ENCODE results near the gene EBF4.
A peak's percentile ranks its signal among the peaks of the same experiment; 100 is the strongest.
"Not testable (repeated sequence)": the region's sequence is repeated elsewhere in the genome, so short reads cannot be mapped to it uniquely, and the experiment has no call there.

The EBF4 gene

DNA sequence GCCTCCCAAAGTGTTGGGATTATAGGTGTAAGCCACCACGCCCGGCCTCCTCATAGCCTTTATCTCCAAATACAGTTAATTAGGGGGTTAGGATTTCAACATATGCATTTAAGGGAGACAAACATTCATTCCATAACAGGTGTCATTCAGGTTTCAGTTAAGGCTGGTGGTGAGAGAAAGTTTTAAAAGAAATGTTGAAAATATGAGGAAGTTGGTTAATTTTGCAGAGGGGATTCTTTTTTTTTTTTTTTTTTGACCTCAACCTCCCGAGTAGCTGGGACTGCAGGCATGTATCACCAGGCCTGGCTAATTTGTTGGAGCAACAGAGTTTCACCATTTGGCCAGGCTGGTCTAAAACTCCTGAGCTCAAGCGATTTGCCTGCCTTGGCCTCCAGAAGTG lies 12.5 kb upstream of the EBF4 start:
- DNase-seq = no peak

DNA sequence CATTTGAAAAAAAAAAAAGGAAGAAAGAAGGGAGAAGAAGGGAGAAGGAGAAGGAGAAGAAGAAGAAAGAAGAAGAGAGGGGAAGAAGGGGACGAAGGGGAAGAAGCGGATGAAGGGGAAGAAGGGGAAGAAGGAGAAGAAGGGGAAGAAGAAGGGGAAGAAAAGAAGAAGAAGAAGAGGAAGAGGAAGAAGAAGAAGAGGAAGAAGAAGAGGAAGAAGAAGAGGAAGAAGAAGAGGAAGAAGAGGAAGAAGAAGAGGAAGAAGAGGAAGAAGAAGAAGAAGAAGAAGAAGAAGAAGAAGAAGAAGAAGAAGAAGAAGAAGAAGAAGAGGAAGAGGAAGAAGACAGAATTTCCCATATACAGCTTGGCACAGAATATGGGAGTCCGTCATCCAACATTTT lies 10.5 kb upstream of the EBF4 start:
- not testable (repeated sequence) for DNase-seq

DNA sequence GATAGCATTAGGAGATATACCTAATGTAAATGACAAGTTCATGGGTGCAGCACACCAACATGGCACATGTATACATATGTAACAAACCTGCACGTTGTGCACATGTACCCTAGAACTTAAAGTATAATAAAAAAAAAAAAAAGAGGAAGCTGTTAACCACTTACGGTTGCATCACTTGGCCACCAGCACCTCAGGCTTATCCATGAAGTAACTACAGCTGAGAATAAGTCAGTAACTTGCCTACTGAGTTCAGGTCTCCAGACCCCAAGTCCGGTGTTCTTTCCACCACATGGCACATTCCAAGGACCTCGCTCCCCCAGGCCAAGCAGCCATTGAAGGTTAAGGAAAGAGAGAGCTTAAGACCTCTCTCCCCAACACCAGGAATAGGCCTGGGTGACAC lies 7.8 kb upstream of the EBF4 start:
- DNase-seq = not testable (repeated sequence)

DNA sequence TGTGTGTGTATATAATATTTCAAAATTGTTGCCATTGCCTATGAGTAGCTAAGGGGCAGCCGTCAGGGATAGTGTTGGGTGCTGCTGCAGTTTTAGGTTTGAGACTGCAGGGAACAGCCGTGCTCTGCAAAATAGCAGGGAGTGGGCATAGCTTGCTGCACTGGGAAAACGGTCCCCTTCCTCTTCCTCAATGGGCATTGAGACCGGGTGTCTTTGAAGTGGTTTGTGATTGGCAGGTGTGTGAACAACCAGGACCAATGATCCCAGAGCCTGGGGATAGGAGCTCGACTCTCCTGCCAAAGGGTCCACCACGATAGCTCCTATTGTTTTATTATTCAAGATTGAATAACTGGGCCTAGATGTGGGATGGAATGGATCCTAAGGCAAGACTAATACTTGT lies 5.1 kb upstream of the EBF4 start:
- no peak for DNase-seq

DNA sequence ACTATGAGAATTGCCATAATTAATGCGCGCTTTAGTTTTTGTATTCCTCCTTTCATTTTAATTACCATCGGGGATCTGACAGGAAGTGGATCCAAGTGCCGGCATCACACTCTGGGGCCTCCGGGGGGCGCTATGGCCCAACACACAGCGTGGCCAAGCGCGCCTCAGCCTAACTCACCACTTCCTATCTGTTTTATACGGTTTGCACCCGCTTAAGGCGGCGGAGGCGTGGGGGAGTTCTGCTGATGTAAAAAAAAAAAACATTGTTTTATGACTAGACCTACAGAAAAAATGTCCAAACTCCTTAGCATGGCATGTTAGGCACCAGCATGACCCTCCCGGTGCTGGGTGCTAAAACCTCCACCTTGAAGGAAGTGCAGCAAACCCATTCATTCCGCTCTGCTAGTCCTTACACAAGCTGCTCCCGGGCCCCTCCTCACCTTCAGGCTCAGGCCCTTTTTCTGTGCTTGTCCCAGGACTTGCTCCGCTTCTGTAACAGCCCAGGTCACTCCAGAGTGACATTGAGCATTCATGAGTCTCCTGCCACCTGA lies 4.5 kb upstream of the EBF4 start:
- DNase-seq = peak; percentile 16

DNA sequence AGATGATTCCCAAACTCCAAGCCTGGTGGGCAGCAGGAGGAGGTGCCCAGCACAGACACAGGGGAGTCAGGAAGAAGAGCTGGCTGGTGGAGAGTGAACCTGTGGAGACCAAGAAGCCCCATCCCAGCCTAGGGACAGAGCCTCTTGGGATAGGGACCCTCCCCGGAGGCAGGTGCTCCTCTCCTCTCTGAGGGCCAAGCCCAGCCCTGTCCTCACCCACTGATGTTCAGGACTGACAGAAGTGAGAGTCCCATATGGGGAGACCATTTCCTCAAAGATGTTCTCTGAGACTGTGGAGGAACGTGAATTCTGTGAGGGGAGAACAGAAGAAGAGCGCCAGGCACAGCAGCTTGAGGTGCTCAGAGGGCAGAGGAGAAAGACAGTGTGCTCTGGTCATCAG lies 2.4 kb upstream of the EBF4 start:
- no peak for DNase-seq

DNA sequence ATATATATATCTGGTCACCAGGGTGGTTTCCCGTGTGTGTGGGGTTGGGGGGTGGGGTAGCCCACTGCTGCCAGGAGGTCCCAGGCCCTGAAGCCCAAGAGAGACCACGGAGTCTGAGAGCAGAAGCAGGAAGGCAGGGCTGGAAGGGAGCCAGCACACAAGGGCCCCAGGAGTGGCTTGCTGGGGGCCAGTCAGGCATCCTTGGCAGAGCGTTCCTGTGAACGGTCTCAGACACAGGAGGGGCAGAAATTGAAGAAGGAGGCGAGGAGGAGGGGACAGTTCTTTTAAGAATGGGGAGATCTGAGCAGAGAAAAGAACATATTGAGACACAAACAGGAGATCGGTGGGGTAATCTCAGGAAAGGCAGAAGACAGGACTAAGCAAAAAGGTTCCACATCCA lies 1.9 kb upstream of the EBF4 start:
- no peak for DNase-seq

DNA sequence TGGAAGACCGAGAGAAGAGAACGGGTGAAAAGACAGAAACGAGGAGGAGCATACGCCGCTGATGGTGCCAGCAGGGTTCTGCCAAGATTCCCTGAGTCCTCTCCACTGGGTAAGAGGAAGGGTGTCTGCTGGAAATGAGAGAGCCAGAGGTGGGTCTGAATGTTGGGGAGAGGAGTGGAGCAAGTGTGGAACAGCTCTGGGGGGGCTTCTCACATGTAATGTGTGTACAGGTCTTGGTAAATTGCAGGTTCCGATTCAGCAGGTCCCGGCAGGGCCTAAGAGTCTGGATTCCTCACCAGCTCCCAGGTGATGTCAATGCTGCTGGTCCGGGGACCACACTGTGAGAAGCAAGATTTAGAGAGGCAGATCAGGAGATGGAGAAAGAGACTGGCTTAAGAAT lies 1.5 kb upstream of the EBF4 start:
- no peak for DNase-seq

DNA sequence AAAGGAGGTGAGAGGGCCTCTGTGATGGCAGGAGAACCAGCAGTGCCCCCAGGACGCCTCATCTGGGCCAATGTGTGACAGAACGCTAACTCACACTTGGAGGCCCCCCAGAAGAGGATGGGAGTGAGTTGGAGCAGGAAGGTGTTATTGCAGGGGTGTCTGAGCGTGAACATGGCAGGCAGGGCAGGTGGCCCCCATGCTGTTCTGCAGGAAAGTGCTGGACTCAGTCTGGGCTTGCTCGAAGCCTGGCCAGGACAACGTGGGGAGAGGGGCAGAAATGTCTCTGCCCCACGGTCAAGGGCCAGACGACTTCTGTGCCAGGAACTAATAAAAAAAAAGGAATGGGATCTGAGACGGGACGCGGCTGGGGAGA lies 931 bp upstream of the EBF4 start:
- no peak for DNase-seq

DNA sequence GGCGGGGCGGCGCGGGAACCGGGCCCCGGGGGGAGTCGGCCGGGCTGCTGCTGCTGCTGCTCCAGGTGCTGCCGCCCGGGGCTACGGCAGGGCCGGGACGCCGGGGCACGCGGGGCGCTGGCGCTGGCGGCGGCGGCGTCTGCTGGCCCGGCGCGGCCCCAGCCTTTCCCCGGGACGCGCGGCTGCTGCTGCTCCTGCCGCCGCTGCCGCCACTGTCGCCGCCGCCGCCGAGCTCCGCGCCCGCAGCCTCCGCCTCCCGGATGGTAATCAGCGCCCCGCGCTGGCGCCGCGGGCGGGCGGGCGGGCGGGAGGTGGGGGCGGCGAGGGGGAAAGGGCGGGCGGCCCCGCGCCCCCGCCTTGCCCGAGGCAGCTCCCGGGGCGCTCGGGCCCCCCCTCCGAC lies 306 bp downstream of the EBF4 start:
- no peak for DNase-seq

DNA sequence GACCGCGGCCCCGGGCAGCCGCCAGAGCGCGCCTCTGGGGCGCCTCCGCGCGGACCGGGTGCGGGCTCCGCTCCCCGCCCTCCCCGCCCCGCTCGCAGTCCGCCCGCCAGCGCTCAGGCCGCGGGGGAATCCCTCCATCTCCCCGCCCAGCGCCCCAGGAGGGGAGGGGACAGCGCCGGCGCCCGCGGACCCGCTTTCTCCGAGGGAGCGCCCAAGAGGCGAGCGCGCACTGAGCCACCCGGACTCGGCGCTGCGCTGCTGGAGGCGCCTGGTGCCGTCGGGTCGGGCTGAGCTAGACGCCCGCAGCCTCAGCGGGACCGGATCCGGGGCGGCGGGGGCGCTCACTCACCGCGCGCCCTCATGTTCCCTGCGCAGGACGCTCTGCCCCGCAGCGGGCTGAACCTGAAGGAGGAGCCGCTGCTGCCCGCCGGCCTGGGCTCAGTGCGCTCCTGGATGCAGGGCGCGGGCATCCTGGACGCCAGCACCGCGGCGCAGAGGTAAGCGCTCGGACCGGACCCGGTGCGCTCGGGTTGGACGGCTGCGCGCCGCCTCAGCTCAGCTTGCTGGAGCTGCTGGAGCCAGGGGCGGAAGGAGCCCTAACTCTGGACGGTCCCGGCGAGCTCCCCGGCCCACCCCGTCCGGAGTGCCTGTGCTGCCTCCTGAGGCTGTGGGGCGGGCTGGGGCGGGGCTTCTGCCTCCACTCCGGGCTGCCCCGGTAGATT lies 867 bp downstream of the EBF4 start:
- no peak for DNase-seq

DNA sequence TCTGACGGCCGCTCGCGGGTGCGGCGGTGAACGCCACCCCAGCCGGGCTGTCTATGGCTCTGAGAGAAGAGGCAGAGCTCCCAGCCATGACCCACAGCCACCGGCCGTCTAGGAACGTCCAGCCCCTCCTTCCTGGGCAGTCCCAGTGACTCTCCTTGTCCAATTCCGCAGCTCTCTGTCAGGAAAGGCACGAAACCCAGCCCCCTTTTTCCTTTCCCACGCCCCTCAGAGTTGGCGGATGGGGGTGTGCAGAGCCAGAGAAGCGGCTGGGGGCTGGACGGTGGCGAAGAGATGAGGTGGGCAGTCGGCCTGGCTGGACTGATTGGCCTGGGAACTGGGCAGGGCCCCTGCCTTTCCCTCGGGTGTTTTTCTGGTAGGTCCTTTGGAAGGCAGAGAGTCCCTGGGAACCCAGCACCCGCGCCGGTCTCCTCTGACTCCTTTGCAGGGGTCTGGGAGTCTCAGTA lies 1.5 kb downstream of the EBF4 start:
- no peak for DNase-seq

DNA sequence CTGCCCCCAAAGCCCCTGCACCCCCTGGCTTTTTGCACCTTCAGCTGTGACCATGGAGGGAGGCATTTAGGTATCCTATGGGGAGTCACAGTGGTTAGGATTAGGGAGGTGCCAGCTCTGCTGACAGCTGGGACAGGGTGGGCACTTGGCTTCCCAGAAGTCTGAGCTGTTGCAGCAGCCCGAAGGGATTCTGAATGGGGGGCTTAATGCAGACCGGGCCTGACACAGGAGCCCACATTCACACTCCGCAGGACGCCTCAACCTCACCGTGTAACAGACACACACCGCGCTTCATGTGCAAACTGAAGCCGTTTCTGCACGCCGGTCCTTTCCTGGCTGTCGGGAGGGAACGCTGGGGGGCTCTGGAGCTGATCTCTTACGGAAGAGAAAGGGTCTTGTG lies 1.9 kb downstream of the EBF4 start:
- no peak for DNase-seq

DNA sequence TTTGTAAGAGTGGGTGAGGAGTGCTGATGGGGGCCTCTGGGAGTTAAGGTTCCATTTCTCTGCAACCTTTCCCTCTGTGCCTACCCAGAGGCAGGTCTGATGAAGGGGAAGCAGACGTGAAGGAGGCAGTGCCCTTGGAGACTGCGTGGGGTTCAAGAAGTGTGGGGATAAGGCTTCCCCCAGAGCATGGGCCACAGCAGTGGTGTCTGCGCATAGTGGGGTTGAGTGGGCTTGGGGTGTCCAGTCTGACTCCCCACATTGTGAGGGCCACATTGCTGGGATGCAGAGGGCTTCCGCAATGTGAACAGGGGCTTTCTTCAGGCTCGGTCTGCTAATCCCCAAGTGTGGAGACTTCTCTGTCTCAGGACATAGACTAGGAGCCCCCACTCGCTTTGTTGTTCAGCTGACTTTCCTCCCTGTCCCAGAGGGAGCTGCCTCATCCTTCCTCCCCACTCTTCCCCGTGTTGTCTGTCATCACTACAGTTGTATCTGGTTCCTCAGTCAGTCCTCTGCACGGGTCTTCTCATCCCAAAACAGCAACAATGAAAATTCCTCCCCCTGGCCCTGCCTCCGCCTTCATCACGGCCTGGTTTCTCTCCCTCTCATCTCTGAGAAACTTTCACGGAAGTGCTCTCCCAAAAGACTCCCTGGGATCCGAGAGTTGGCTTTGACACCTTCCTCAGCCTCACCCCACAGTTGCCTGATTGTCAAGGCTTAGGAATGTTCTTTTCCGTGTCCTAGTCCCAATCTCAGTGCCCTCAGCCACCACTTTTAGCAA lies 2.8 kb downstream of the EBF4 start:
- DNase-seq = no peak

DNA sequence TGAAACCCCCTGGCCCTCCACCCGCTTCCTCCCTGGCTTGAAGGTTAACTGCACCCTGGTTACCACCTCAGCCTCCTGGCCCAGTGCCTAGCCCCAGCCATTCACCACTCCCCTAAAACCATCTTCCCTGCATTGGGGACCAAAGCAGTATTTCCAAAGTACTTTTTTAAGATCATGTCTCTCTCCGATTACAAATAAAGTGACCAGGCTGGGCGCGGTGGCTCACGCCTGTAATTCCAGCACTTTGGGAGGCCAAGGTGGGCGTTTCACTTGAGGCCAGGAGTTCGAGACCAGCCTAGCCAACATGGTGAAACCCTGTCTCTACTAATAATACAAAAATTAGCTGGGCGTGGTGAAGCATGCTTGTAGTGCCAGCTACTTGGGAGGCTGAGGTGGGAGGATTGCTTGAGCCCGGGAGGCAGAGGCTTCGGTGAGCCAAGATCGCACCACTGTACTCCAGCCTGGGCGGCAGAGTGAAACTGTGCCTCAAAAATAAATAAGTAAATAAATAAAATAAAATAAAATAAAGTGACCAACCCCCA lies 3.5 kb downstream of the EBF4 start:
- DNase-seq = not testable (repeated sequence)

DNA sequence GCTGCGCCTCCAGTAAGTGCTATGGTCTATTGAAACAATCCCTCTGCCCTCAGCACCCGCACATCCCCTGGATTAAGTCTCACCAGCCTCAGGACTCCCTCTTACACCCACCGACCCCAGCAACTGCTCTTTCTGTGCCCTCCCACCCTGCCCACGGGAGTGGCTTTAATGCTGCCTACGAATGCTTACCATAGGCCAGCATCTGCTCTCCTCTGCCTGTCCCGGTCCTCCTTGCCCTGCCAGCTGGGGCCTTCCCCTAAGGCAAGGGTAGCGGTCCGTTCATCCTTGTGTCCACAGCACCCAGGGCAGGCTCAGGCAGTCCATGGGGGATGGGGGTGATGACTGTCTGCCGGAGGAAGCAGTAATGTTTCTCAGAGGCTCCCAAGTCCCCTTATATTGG lies 4.1 kb downstream of the EBF4 start:
- no peak for DNase-seq

DNA sequence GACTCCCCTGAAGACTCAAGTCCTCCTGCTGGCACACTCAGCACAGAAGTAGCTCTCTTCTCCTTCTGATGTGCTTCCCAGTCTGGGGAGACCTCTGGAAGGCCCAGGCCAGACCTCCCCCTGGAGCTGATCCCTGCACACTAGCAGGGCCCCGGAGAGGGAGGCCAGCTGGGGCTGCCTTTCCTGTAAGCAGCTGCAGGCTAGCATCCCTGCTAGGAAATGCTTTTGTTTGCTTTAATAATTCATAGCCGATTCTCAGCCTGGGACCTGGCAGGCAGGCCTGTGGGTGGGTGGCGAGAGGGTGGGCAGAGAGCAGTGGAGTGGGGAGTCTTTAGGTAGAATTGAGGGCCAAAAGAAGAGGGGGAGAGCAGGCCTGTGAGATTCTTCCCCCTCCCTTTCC lies 5.2 kb downstream of the EBF4 start:
- no peak for DNase-seq

DNA sequence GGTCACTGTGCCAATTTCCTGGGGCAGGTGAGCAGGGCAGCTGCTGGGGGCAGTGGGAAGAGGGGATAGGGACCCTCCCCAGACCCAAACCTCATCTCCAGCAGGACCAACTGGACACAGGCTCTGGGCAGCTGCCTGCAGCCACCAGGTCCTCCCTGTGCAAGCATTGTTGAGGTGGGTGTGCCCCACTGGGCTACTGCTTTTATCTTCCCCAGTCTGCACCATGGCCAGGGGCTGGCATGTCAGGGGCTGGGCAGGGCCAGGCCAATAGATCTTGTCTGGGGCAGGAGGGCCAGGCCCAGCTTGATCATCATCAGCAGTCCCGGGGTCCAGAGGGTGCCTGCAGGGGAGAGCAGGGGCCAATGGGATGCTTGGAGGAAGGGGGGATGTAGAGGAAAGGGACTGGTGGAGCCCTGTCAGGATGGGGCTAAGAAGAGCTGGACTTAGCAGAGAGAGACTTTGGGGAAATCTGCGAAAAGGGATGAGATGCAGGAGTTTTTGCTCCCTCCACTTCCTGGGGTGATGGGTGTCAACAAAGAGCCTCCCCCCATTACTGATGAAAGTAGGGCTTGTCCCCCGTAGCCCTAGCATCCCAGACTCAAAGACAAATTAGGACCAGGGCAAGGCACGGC lies 5.7 kb downstream of the EBF4 start:
- DNase-seq = no peak

DNA sequence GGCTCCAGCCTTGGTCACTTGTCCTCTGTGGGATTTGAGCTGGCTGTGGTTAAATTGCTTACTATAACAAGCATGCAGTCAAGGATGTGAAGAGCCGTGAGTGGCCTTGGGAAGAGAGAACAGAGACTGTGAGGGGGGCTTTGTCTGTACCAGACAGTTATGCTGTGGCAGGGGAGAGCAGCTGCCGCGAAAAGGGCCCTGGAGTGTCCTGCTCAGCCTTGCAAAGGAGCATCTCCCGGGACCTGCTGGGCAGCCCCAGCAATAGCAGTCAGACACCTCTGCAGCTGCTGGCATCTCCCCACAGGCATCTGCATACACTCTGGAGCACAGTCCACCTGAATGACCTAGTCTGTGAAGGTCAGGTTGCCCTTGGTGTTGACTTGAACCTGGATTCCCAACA lies 6.3 kb downstream of the EBF4 start:
- no peak for DNase-seq

DNA sequence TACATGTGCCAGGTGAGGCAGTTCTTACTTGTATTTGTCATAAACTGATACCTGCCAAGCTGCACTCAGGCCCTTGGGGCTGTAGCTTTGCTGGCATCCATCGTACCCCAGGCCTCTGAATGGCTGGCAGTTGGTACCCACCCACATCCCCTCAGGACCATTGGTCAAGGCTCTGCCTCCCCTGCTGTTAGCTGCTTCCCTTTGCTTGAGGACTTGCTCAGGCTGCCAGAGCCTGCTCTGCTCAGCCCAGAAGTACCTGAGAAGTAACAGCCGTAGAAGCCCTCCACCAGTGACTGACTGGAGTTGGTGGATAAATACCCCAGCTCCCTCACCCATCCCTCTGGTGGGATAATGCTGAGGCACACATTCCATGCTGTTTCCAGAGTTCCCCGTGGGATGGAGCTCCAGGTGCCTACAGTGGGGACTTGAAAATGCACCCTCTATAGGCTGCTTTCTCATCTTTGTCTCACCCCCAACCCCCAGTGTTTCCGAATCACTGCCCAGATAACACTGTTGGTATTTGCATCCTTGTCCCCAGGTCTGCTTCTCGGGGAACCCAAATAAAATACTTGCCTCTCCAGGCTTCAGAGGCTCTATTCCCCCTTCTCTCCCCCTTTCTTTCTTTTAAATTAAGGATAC lies 7.3 kb downstream of the EBF4 start:
- no peak for DNase-seq

DNA sequence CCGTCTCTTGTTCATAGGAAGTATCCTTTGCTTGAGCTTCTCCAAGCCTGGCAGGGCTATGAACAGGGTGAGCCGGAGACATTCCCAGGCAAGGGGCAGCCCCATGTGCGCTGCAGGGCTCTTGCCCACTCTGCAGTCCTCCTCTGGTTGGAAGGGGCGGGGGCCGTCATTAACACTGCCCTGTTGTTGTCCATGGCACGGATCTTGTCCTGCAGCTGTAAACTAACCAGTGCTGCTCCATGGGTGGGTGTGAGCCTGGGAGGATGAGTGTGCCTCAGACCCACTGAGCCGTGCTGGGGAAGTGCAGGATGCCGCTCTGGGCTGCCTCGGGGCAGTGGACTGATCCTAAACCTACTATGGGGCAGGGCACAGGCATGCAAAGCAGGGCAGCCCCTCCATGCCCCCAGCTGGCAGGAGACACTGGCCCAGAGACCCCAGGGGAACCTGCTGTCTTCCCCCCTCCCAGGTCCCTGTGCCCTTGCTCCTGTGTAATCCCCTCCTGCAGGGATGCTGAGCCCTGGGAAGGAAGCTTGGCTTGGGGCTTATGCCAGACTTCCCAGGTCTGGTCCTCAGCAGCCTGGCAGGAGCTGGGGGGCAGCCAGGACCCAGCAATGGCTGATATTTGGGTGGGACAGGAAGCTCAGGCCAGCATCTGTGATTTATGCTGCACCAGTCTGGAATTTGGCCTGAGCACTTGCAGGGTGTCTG lies 8.5 kb downstream of the EBF4 start:
- DNase-seq = no peak

DNA sequence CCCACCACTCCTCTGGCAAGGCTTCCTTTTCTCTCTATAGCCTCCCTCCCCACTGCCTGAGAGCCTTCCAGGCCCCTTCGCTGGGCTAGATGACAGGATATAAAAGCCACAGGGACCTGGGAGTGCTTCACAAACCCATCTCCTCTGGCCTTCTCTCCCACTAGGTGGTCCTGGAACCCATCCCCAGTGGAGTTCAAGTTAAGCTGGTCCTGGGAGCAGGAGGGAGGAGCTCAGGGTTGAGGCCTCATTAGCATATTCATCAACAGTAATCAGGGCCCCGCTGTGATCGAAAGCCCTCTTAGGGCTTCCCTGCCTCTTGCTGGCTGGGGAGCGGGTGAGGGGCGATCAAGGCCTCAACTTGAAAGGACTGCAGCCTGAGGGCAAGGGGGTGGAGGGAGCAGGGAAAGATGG lies 9.1 kb downstream of the EBF4 start:
- DNase-seq = no peak
